ENCODE measurements around the gene IMPG1. TPM values are rescaled to one million over a fixed set of nuclear protein-coding genes. Genes with fewer than 3 reads are reported as not detected.

Gene IMPG1
- total RNA-seq, 1 experiment from 2014 or later, result not detected

DNA sequence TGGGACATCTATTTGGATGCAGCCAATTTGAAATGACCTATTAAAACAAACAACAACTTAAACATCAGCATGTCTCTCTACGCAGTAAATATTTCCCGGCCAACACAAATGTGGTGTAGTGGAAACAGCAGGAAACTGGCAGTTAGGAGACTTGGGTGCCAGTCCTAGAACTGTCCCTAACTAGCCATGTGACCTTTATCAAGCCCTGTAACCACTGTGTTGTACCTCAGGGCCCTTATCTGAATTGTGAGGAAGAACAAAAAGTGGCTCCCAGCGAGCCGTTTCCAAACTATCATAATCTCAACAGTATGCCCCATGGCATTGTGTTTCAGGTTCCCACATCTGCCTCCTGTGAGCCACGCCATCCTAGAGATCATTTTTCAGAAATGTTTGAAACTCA is 124.5 kb downstream of the IMPG1 start:
- H3K4me1 Mint-ChIP-seq, result peaks cover 17 to 20% of the 10 kb centered on the region in 2 experiments
- H4K91ac ChIP-seq (ENCODE audit: insufficient read length, low read depth, low read length), result no peak overlapping the region

More for the DNA sequence above, 124.5 kb downstream of the IMPG1 start:
- Mint-ChIP-seq H3K27me3 (ENCODE audit: low read depth) (peaks cover 13% of the 10 kb centered on the region), H3K4me3 (no peak overlapping the region), H3K27ac (no peak overlapping the region), H3K36me3 (ENCODE audit: insufficient read depth in 1 of 3, low read depth in 3 of 3) (no peaks in the 10 kb centered on the region), H3K9me3 (no peaks in the 10 kb centered on the region; a peak in 1 of 5 replicates)
- Histone ChIP-seq H3K79me1 (ENCODE audit: insufficient read depth, low read depth, low read length, poor library complexity, severe bottlenecking) (no peaks in the 10 kb centered on the region), H2BK120ac (ENCODE audit: low read depth, low read length, poor library complexity, severe bottlenecking) (no peak overlapping the region), H3K4ac (ENCODE audit: low read depth, low read length) (no peak overlapping the region), H3K4me2 (ENCODE audit: insufficient read depth, insufficient read length, low read length) (no peak overlapping the region), H2BK15ac (ENCODE audit: low read depth, low read length) (no peak overlapping the region), H3K56ac (ENCODE audit: insufficient read length, low read depth, low read length) (no peak overlapping the region), H2BK5ac (ENCODE audit: insufficient read length, low read length) (no peak overlapping the region), H3K4me1 (ENCODE audit: insufficient read depth, low read length) (0 out of 2 replicates have a peak, but pooled peaks cover 2% of the 10 kb centered on the region), H4K5ac (ENCODE audit: insufficient read length, low read depth, low read length) (no peak overlapping the region), H3K18ac (ENCODE audit: insufficient read length, low read depth, low read length) (no peak overlapping the region), H3K9ac (ENCODE audit: extremely low read depth, insufficient read length, low read length) (no peak overlapping the region), H4K20me1 (ENCODE audit: control insufficient read depth, insufficient read depth, insufficient read length) (no peaks in the 10 kb centered on the region), H3K79me2 (ENCODE audit: insufficient read depth, low read length) (no peaks in the 10 kb centered on the region), H2BK20ac (ENCODE audit: low read depth, low read length, poor library complexity, severe bottlenecking) (no peak overlapping the region), H2BK12ac (ENCODE audit: insufficient read length, low read depth, low read length) (no peak overlapping the region), H3K9me3 (ENCODE audit: control insufficient read depth, low read depth, low read length) (no peaks in the 10 kb centered on the region), H3K23me2 (ENCODE audit: insufficient read length, low read depth, low read length, poor library complexity, severe bottlenecking) (no peaks in the 10 kb centered on the region), H3K27me3 (ENCODE audit: insufficient read depth, low read length) (no peaks in the 10 kb centered on the region), H3K27ac (ENCODE audit: insufficient read length, low read depth, low read length) (no peak overlapping the region), H2AFZ (ENCODE audit: low read length) (no peak overlapping the region), H3K14ac (ENCODE audit: insufficient read depth, low read length) (no peak overlapping the region), H2AK5ac (ENCODE audit: insufficient read length, low read length) (no peak overlapping the region), H3K23ac (ENCODE audit: insufficient read length, low read depth, low read length) (no peak overlapping the region), H4K8ac (replicated peaks; ENCODE audit: insufficient read length, low read depth, low read length) (no peak overlapping the region), H3T11ph (ENCODE audit: low read length) (no peak overlapping the region)
- no peak for DNase-seq
- no CpG with 5 or more reads among the region's 5 CpGs for WGBS (ENCODE audit: extremely low coverage, insufficient read length, low lambda C conversion rate)
- no peak for TF ChIP-seq CTCF (conservative IDR thresholded peaks at IDR 0.05)
